Mesenchymal stem cell (in vitro differentiated cells and primary cell): ENCODE measurements around the gene JPH2.

Source experiments
- DNase-seq: peaks from one replicate; pipeline ENCODE4 v3.0.0-alpha.2; 2013
- H2AFZ ChIP-seq: one replicate; pipeline ENCODE4 v1.6.1; 2013; ENCODE audit warnings: low read depth, mild to moderate bottlenecking, control low read depth, inconsistent platforms, low read length, moderate library complexity
- H2AK5ac ChIP-seq: 2 replicates; pipeline ENCODE4 v1.6.1; 2013; ENCODE audit warnings: low read length, moderate library complexity, mild to moderate bottlenecking, inconsistent platforms; ENCODE audit not compliant: severe bottlenecking
- H2BK120ac ChIP-seq: one replicate; pipeline ENCODE4 v1.6.1; 2013; ENCODE audit warnings: low read depth, mild to moderate bottlenecking, inconsistent platforms, low read length, moderate library complexity
- H2BK12ac ChIP-seq, 2 experiments: one replicate each; pipeline ENCODE4 v1.6.1; 2013; ENCODE audit warnings: inconsistent platforms in 2 of 2, low read length in 2 of 2, mild to moderate bottlenecking in 2 of 2, moderate library complexity in 2 of 2, control low read depth in 1 of 2
- H2BK15ac ChIP-seq: one replicate; pipeline ENCODE4 v1.6.1; 2013; ENCODE audit warnings: mild to moderate bottlenecking, low read depth, inconsistent platforms; ENCODE audit not compliant: poor library complexity, severe bottlenecking
- H2BK5ac ChIP-seq: 2 replicates; pipeline ENCODE4 v1.6.1; 2013; ENCODE audit warnings: low read depth, mild to moderate bottlenecking, low read length, control low read depth, inconsistent platforms; ENCODE audit not compliant: poor library complexity, severe bottlenecking
- H3K14ac ChIP-seq, 2 experiments: one replicate each; pipeline ENCODE4 v1.6.1; 2013; ENCODE audit warnings: inconsistent platforms in 2 of 2, low read length in 2 of 2, control low read depth in 1 of 2, mild to moderate bottlenecking in 1 of 2, moderate library complexity in 1 of 2
- H3K18ac ChIP-seq, 2 experiments: one replicate each; pipeline ENCODE4 v1.6.1; 2013; ENCODE audit warnings: inconsistent platforms in 2 of 2, low read length in 2 of 2, control low read depth in 1 of 2, low read depth in 1 of 2, mild to moderate bottlenecking in 1 of 2
- H3K23ac ChIP-seq, 2 experiments: one replicate each; pipeline ENCODE4 v1.6.1; 2013; ENCODE audit warnings: inconsistent platforms in 2 of 2, low read length in 2 of 2, mild to moderate bottlenecking in 2 of 2, moderate library complexity in 2 of 2, control low read depth in 1 of 2
- H3K27ac ChIP-seq: 2 replicates; pipeline ENCODE4 v1.5.1; 2013; ENCODE audit warnings: mild to moderate bottlenecking, moderate library complexity, low read length, control low read depth, inconsistent platforms; ENCODE audit not compliant: poor library complexity, severe bottlenecking
- H3K27me3 ChIP-seq, 2 experiments: 2 replicates each; pipeline versions ENCODE4 v1.6.1 to v1.7.0; 2013; ENCODE audit warnings: low read length in 2 of 2, mild to moderate bottlenecking in 2 of 2, moderate library complexity in 2 of 2, control low read depth in 1 of 2, inconsistent platforms in 1 of 2; ENCODE audit not compliant: control insufficient read depth in 1 of 2, insufficient read depth in 1 of 2
- H3K36me3 ChIP-seq, 2 experiments: 2 replicates each; pipeline versions ENCODE4 v1.6.1 to v1.7.0; 2013; ENCODE audit warnings: low read length in 2 of 2, control low read depth in 1 of 2, inconsistent platforms in 1 of 2, low read depth in 1 of 2, mild to moderate bottlenecking in 1 of 2; ENCODE audit not compliant: insufficient read depth in 2 of 2, control insufficient read depth in 1 of 2
- H3K4ac ChIP-seq, 2 experiments: one replicate each; pipeline ENCODE4 v1.6.1; 2013; ENCODE audit warnings: inconsistent platforms in 2 of 2, low read length in 2 of 2, mild to moderate bottlenecking in 2 of 2, moderate library complexity in 2 of 2, control low read depth in 1 of 2, low read depth in 1 of 2
- H3K4me1 ChIP-seq: 2 replicates; pipeline ENCODE4 v1.6.1; 2013; ENCODE audit warnings: low read depth, low read length, control low read depth; ENCODE audit not compliant: control insufficient read depth, insufficient read depth
- H3K4me2 ChIP-seq: 2 replicates; pipeline ENCODE4 v1.6.1; 2013; ENCODE audit warnings: low read length, mild to moderate bottlenecking, inconsistent platforms; ENCODE audit not compliant: poor library complexity, severe bottlenecking
- H3K4me3 ChIP-seq, 2 experiments: 2 replicates each; pipeline versions ENCODE4 v1.5.1 to v1.7.0; 2013; ENCODE audit warnings: low read length in 2 of 2, mild to moderate bottlenecking in 2 of 2, control low read depth in 1 of 2, low read depth in 1 of 2; ENCODE audit not compliant: insufficient read depth in 1 of 2
- H3K79me1 ChIP-seq: replicated peaks from 2 replicates; pipeline ENCODE4 v1.6.1; 2013; ENCODE audit warnings: mild to moderate bottlenecking, control low read depth, low read length, inconsistent platforms; ENCODE audit not compliant: poor library complexity, severe bottlenecking
- H3K9ac ChIP-seq: 2 replicates; pipeline ENCODE4 v1.7.0; 2013; ENCODE audit warnings: mild to moderate bottlenecking, low read length, moderate library complexity
- H3K9me3 ChIP-seq: 2 replicates; pipeline ENCODE4 v1.7.0; 2013; ENCODE audit warnings: mild to moderate bottlenecking, low read length; ENCODE audit not compliant: control insufficient read depth
- H4K8ac ChIP-seq: one replicate; pipeline ENCODE4 v1.6.1; 2013; ENCODE audit warnings: inconsistent platforms, mild to moderate bottlenecking, low read length, moderate library complexity
- H4K91ac ChIP-seq: one replicate; pipeline ENCODE4 v1.6.1; 2013; ENCODE audit warnings: mild to moderate bottlenecking, low read length, inconsistent platforms
- whole genome bisulfite sequencing: methylation state at CpG from one replicate; pipeline ENCODE4 v1.1.7; 2013; ENCODE audit warnings: mixed read lengths; 5-methylcytosine and 5-hydroxymethylcytosine counted together

The JPH2 gene

GRCh38 chr20:44224637-44225036, 37.6 kb upstream of the JPH2 start:
- H3K18ac ChIP-seq = no peak overlapping the region
- H2AK5ac ChIP-seq = no peak overlapping the region
- H3K14ac ChIP-seq = no peak overlapping the region
- H2BK15ac ChIP-seq = no peak overlapping the region
- no peak overlapping the region for H3K4me3 ChIP-seq
- H3K4me2 ChIP-seq = no peak overlapping the region
- no peaks in the 10 kb centered on the region for H3K4me1 ChIP-seq
- H3K27ac ChIP-seq = no peak overlapping the region
- H4K8ac ChIP-seq = no peak overlapping the region
- no peak overlapping the region for H2BK5ac ChIP-seq
- H3K9me3 ChIP-seq = no peaks in the 10 kb centered on the region
- H2BK120ac ChIP-seq = no peak overlapping the region
- DNase-seq = no peak
- no peaks in the 10 kb centered on the region for H3K36me3 ChIP-seq
- no peak overlapping the region for H2BK12ac ChIP-seq
- no peak overlapping the region for H3K23ac ChIP-seq
- no peak overlapping the region for H3K4ac ChIP-seq
- peaks cover 0 to 3% of the 10 kb centered on the region in 2 experiments for H3K27me3 ChIP-seq
- H4K91ac ChIP-seq = no peak overlapping the region
- peaks cover under 1% of the 10 kb centered on the region for H3K79me1 ChIP-seq
- H3K9ac ChIP-seq = no peak overlapping the region
- H2AFZ ChIP-seq = no peak overlapping the region
- 75% methylated on average over 5 of the region's 5 CpGs for WGBS

- H3K23ac ChIP-seq = no peak overlapping the region
- DNase-seq = no peak
- H2AK5ac ChIP-seq = no peak overlapping the region
- H3K9ac ChIP-seq = no peak overlapping the region
- H2BK15ac ChIP-seq = no peak overlapping the region
- peaks cover 2% of the 10 kb centered on the region for H3K79me1 ChIP-seq
- H4K91ac ChIP-seq = no peak overlapping the region
- H2BK12ac ChIP-seq = no peak overlapping the region
- H2BK120ac ChIP-seq = no peak overlapping the region
- no peak overlapping the region for H3K27ac ChIP-seq
- 83% methylated on average over 4 of the region's 5 CpGs for WGBS
- no peak overlapping the region for H3K4me3 ChIP-seq
- H2BK5ac ChIP-seq = no peak overlapping the region
- H3K4me2 ChIP-seq = no peak overlapping the region
- H3K14ac ChIP-seq = no peak overlapping the region
- H3K18ac ChIP-seq = no peak overlapping the region
- H2AFZ ChIP-seq = no peak overlapping the region
- H3K9me3 ChIP-seq = no peaks in the 10 kb centered on the region
- no peak overlapping the region for H4K8ac ChIP-seq
- no peak overlapping the region for H3K4ac ChIP-seq
- no peaks in the 10 kb centered on the region for H3K27me3 ChIP-seq
- no peaks in the 10 kb centered on the region for H3K4me1 ChIP-seq
- H3K36me3 ChIP-seq = no peaks in the 10 kb centered on the region
Measured at GRCh38 chr20:44223721-44224120, 36.7 kb upstream of the JPH2 start.

- Histone ChIP-seq H3K14ac (no peak overlapping the region), H2BK120ac (no peak overlapping the region), H3K4me2 (no peak overlapping the region), H3K23ac (no peak overlapping the region), H3K9ac (no peak overlapping the region), H3K4me3 (no peak overlapping the region), H3K36me3 (no peaks in the 10 kb centered on the region), H3K4ac (no peak overlapping the region), H2AFZ (no peak overlapping the region), H3K27ac (no peak overlapping the region), H3K27me3 (no peaks in the 10 kb centered on the region), H4K91ac (no peak overlapping the region), H2BK12ac (no peak overlapping the region), H3K9me3 (no peaks in the 10 kb centered on the region), H2AK5ac (no peak overlapping the region), H2BK15ac (no peak overlapping the region), H3K4me1 (peaks cover under 1% of the 10 kb centered on the region), H2BK5ac (no peak overlapping the region), H4K8ac (no peak overlapping the region), H3K79me1 (peaks cover 2% of the 10 kb centered on the region), H3K18ac (no peak overlapping the region)
- WGBS = 75% methylated on average over 5 of the region's 7 CpGs
- DNase-seq = no peak
Measured at GRCh38 chr20:44222633-44223368, 35.8 kb upstream of the JPH2 start.

GRCh38 chr20:44222027-44222426, 35.0 kb upstream of the JPH2 start:
- Histone ChIP-seq H3K14ac (no peak overlapping the region), H3K4me2 (no peak overlapping the region), H3K9me3 (no peaks in the 10 kb centered on the region), H2AFZ (no peak overlapping the region), H3K9ac (no peak overlapping the region), H3K4me3 (no peak overlapping the region), H3K27me3 (no peaks in the 10 kb centered on the region), H3K23ac (no peak overlapping the region), H3K36me3 (no peaks in the 10 kb centered on the region), H2BK120ac (no peak overlapping the region), H4K8ac (no peak overlapping the region), H3K79me1 (peaks cover 2% of the 10 kb centered on the region), H3K4ac (no peak overlapping the region), H4K91ac (no peak overlapping the region), H2BK15ac (no peak overlapping the region), H2AK5ac (no peak overlapping the region), H3K27ac (no peak overlapping the region), H3K18ac (no peak overlapping the region), H3K4me1 (peaks cover 1% of the 10 kb centered on the region), H2BK12ac (no peak overlapping the region), H2BK5ac (no peak overlapping the region)
- WGBS = 95% methylated on average over 5 of the region's 5 CpGs
- DNase-seq = no peak
